Measurements from ENCODE around the gene OR1F1.
"Not testable (repeated sequence)": the region's sequence is repeated elsewhere in the genome, so short reads cannot be mapped to it uniquely, and the experiment has no call there.

OR1F1 gene

GRCh38 chr16:3175157-3176093 lies 12.6 kb upstream of the OR1F1 start:
- no peak for FAIRE-seq

DNA sequence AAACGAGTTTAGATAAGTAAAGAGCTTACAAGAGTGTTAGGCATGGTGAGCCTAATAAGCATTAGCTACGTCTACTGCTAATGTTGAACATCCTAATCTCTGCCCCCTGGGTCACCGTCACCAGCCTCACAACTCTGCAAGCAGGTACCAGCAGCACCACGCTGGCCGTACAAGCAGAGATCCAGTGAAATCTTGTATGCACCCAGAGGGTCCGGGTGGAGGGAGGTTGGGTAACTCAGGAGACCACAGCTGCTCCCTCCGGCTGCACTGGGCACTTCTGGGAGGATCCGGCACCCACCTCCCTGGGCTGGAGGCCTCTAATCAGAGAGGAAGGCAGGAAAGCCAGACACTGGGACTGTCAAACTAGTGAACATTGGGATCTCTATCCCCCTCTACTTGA lies 8.4 kb upstream of the OR1F1 start:
- no peak for FAIRE-seq

DNA sequence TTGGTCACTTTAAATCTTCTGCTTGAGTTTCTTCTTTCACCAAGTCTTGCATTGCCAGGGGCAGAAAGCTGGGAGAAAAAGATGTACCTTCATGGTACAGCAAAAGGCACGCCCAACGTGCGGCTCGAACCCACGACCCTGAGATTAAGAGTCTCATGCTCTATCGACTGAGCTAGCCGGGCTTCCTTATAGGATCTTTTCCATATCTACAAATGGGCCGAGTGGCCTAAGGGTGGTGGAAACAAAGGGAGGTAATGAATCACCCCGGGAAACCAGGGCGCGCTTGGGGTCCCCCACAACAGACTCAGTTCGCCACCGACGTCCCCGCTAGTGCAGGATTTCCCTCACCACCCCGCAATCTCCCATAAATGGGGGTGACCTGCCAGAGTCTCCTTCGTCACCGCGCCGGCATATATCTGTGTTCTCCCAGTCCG lies 7.5 kb upstream of the OR1F1 start:
- no peak for FAIRE-seq

GRCh38 chr16:3182293-3182607 lies 5.8 kb upstream of the OR1F1 start:
- not testable (repeated sequence) for FAIRE-seq

- FAIRE-seq: no peak
Measured at GRCh38 chr16:3182608-3183444, 5.2 kb upstream of the OR1F1 start.

GRCh38 chr16:3183445-3184139 lies 4.4 kb upstream of the OR1F1 start:
- FAIRE-seq: no peak

GRCh38 chr16:3186946-3187690 lies 886 bp upstream of the OR1F1 start:
- FAIRE-seq: no peak

DNA sequence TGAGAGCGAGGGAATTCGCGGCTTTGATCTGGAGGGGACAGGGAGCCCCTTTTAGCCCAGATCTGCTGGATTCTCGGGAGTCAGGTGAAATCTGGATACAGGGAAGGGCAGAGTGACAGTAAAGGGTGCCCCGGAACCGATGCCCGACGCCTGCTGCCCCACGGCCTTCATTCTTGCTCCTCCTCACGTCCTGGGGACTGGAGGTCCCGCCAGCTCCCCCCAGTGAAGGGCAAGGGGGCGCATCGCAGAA lies 596 bp downstream of the OR1F1 start:
- no peak for FAIRE-seq

DNA sequence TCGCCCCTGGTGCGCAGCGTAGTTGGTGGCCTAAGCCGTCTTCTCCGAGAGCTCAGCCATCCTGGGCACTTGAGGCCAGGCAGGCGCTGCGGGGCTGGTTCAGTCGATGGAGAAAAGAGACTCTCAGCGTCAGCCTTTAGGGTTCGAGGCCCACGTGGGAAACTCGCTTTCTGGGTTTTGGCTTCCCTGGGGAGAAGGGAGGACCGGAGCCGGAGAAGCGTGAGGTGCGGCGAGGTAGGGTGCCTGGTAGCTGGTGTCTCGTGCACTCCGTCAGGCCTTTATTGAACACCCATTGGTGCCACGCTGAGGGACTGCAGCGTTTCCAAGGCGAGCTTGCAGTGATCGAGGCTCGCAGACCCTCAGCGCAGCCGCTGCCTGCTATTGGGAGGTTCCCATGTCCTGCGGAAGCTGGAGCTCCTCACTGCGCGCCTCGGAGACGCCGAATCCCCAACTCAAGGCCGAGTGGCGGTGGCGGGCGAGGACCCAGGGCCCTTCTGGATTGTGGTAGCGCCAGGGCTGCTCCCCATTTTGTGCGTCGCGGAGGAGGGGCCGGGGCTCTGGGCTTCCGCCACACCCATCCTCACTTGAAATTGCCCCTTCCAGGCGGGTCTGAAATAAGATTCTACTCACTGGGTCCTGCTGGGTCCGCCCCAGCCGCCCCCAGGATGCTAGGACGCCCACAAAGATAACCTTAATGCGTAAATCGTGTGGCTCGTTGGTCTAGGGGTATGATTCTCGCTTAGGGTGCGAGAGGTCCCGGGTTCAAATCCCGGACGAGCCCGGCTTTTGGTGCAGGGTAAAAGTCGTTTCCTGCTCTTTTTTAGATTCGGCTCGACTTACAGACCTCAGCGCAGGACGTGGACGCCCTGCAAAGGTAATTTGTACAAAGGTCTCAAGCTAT lies 1.2 kb downstream of the OR1F1 start:
- FAIRE-seq: no peak

- FAIRE-seq: no peak
Measured at GRCh38 chr16:3189869-3190268, 1.9 kb downstream of the OR1F1 start.

GRCh38 chr16:3190949-3191353 lies 2.9 kb downstream of the OR1F1 start:
- FAIRE-seq: no peak

DNA sequence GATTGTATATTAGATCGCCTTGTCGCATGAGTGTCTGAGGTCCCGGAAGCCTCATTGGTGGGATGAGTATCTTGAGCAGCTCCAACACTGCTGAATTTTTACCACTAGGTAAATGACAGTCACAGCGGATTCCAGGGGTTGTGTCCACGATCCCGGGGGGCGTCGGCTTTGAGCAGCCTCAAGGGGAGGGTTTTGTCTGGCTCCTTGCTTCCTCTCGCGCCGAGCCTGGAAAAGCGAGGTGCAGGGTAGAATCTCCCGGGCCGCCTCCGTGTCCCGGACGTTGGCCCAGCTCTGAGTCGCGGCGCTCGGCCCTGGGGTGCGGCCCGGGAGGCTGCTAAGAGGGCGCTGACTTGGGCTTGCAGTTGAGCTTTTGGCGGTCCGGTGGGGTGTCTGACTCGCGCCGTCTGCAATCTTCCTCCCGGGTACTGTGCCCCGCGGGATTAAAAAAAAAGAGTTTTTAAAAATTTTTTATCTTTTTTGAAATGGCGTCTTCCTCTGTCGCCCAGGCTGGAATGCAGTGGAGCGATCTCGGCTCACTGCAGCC lies 4.5 kb downstream of the OR1F1 start:
- FAIRE-seq: no peak

DNA sequence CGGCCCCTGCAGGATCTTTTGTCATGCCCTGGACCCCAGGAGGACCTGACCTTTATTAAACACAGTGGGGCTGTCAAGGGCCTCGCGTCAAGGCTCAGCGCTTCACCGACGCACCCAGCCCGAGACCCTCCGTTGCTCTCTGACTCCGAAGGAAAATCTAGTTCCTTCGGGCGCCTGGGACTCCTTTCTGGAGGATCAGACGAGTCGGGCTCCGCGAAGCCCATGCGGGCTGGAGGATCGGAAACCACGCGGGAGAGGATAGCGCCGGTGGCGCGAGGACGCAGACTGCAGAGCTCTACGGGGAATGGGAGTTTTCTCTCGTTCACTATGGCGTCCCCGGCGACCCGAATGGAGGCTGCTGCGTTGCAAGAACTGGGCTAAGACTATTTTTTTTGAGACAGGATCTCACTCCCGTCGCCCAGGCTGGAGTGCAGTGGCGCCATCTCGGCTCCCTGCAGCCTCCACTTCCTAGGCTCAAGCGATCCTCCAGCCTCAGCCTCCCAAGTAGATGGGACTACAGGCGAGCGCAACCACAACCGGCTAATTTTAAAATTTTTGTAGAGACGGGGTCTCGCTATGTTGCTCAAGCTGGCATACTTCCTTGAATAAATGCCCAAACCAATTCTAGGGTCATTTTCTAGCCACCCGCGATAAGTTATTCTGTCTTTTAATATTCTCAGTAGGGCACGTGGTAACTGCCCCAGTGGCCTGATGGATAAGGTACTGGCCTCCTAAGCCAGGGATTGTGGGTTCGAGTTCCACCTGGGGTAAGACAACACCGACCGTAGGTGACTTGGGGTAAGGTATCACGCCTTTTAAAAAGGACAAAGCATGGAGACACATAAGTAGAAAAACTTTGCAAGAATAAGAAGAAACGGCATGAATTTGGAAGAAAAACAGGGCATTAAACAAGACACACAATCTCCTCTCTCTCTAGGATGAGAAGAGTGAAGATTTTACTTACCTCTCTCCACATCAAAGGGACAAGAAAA lies 5.5 kb downstream of the OR1F1 start:
- FAIRE-seq: no peak

GRCh38 chr16:3194792-3195191 lies 6.8 kb downstream of the OR1F1 start:
- FAIRE-seq: no peak

GRCh38 chr16:3195975-3196374 lies 8.0 kb downstream of the OR1F1 start:
- FAIRE-seq: no peak

DNA sequence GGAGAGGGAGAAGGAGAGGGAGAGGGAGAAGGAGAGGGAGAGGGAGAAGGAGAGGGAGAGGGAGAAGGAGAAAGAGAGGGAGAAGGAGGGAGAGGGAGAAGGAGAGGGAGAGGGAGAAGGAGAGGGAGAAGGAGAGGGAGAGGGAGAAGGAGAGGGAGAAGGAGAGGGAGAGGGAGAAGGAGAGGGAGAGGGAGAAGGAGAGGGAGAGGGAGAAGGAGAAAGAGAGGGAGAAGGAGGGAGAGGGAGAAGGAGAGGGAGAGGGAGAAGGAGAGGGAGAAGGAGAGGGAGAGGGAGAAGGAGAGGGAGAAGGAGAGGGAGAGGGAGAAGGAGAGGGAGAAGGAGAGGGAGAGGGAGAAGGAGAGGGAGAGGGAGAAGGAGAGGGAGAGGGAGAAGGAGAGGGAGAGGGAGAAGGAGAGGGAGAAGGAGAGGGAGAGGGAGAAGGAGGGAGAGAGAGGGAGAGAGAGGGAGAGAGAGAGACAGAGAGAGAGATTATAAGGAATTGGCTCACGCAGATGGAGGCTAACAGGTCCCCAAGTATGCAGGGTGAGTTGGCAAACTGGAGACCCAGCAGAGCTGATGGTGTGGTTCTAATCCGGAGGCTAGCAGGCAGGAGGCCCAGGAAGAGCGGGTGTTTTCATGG lies 9.8 kb downstream of the OR1F1 start:
- not testable (repeated sequence) for FAIRE-seq

- no peak for FAIRE-seq
Measured at GRCh38 chr16:3198334-3199072, 10.5 kb downstream of the OR1F1 start.

- FAIRE-seq: no peak
Measured at GRCh38 chr16:3202903-3203539, 15.0 kb downstream of the OR1F1 start.

All from colon (tissue), 2 donors.